Sigmoid colon (tissue), 7 donors: ENCODE results near the gene NBEAL2. TPM values are rescaled to one million over a fixed set of nuclear protein-coding genes. Genes with fewer than 3 reads are reported as not detected.

Experiments
- DNase-seq: peaks from one replicate; pipeline ENCODE4 v3.0.0-alpha.2; 2019
- H3K27ac ChIP-seq, 4 donors: fragments of 200-600 bp; sonication (generic); one replicate each; pipeline ENCODE4 v1.5.1; 2016 to 2019; ENCODE audit warnings: mild to moderate bottlenecking in 1 of 4
- H3K27me3 ChIP-seq, 3 donors: fragments of 200-600 bp; sonication (generic); one replicate each; pipeline ENCODE4 v1.5.1; 2019; ENCODE audit warnings: mild to moderate bottlenecking in 1 of 3
- H3K36me3 ChIP-seq, 4 donors: fragments of 200-600 bp; sonication (generic); one replicate each; pipeline ENCODE4 v1.5.1; 2016 to 2019
- H3K4me1 ChIP-seq, 4 donors: fragments of 200-600 bp; sonication (generic); one replicate each; pipeline ENCODE4 v1.5.1; 2017 to 2019
- H3K4me3 ChIP-seq, 4 donors: fragments of 200-600 bp; sonication (generic); one replicate each; pipeline ENCODE4 v1.5.1; 2017 to 2019; ENCODE audit warnings: mild to moderate bottlenecking in 2 of 4, moderate library complexity in 1 of 4
- H3K9me3 ChIP-seq, 4 donors: fragments of 200-600 bp in 3 of 4; sonication (generic) in 3 of 4; one replicate each; pipeline versions ENCODE4 v1.5.1 to v1.6.1; 2013 to 2019
- EP300 ChIP-seq, 4 donors: sonication (generic); formaldehyde crosslinking; IDR thresholded peaks; one replicate each; pipeline ENCODE4 v1.6.1; 2017; ENCODE audit warnings: antibody characterized with exemption in 4 of 4
- POLR2A ChIP-seq, 2 donors: fragments of 450-650 bp; IDR thresholded peaks; one replicate each; pipeline ENCODE4 v1.6.1; 2016; ENCODE audit warnings: antibody characterized with exemption in 2 of 2, mild to moderate bottlenecking in 2 of 2, moderate library complexity in 2 of 2
- POLR2AphosphoS5 ChIP-seq, 4 donors: sonication (generic); formaldehyde crosslinking; IDR thresholded peaks; one replicate each; pipeline ENCODE4 v1.6.1; 2017; ENCODE audit warnings: antibody characterized with exemption in 4 of 4
- WGBS, 2 donors: extraction: QIAGEN DNeasy Blood & Tissue Kit; methylation state at CpG; one replicate each; pipeline ENCODE4 v1.1.7; 2013; 5-methylcytosine and 5-hydroxymethylcytosine counted together
- intact Hi-C: fragments of 100-400 bp; cut with DNase I; formaldehyde crosslinking; loops from one replicate; pipeline ENCODE4 v1.15.1; 2023
- polyA plus RNA-seq, 3 donors: library from polyadenylated mRNA; stranded (reverse); fragments of 200-250 nt; gene quantifications; one replicate each; pipeline ENCODE4 v1.2.3, GENCODE V29; 2013
- total RNA-seq, 4 donors: library from RNA; depleted of rRNA; stranded (reverse); fragments of >200 nt; gene quantifications; one replicate each; pipeline ENCODE4 v1.1.0, GENCODE V29; 2016
- TF ChIP-seq, protein P1 (sequence below), 4 experiments: fragments of 450-650 bp in 3 of 4; fragments of 200-600 bp in 1 of 4; IDR thresholded peaks; one replicate each; pipeline ENCODE4 v1.5.1; 2016 to 2019; ENCODE audit warnings: antibody characterized with exemption in 4 of 4, mild to moderate bottlenecking in 3 of 4, moderate library complexity in 2 of 4
- donor health status: healthy with polysubstance abuse.
- donor health status: Bipolar disorder and iron deficiency.
- donor health status: healthy.

NBEAL2 gene
- total and polyA plus RNA-seq, 7 donors, result 7.8 to 88.0 (median 12.5) TPM

DNA sequence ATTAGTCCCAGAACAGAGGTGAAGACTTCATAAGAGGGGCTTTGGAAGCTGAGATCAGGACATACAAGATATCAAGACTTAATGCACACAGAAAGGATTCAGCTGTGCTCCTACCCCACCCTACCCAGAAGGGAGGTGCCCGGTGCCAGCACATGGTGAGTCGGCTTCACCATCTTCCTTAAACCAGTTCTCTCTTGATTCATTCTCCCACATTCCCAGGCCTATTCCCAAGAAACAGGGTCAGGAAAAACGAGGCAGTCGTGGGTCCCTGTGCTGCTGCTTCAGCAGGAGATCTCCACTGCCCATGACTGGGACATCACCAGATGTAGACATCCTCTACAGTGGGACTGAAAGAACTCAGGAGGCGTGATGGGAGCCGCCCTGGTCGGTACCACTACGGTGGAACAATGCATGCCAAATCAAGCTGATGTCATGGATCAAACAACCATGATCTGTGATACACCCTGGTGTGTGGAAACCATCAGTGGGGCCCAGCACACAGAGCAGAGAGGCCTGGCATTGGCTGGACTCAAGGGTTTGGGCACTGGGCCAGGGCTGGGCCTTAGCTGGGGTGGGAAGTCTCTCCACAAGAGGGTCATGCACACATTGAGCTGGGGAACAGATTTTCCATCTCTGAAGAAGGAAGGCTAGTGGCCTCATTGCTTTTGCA, 44.8 kb upstream of the NBEAL2 start:
- intact Hi-C loops, result loop anchor here (1.0 to 10.0 kb wide), 4 partner anchors 43 to 348 kb away; partner anchors contain the start of genes KIF9, KLHL18 and SETD2
- Histone ChIP-seq H3K36me3 (peaks cover 0 to 9% (median 3%) of the 10 kb centered on the region in 4 donors), H3K4me1 (peaks cover 0 to 100% (median 92%) of the 10 kb centered on the region in 4 donors), H3K27ac (peak overlapping the region; percentile 78 to 91 (median 84)), H3K4me3 (no peak overlapping the region), H3K27me3 (no peaks in the 10 kb centered on the region), H3K9me3 (no peaks in the 10 kb centered on the region)
- no peak for TF ChIP-seq POLR2AphosphoS5 (IDR thresholded peaks at IDR 0.05)
- TF ChIP-seq EP300 (IDR thresholded peaks at IDR 0.05), result no peak
- TF ChIP-seq, protein P1, sequence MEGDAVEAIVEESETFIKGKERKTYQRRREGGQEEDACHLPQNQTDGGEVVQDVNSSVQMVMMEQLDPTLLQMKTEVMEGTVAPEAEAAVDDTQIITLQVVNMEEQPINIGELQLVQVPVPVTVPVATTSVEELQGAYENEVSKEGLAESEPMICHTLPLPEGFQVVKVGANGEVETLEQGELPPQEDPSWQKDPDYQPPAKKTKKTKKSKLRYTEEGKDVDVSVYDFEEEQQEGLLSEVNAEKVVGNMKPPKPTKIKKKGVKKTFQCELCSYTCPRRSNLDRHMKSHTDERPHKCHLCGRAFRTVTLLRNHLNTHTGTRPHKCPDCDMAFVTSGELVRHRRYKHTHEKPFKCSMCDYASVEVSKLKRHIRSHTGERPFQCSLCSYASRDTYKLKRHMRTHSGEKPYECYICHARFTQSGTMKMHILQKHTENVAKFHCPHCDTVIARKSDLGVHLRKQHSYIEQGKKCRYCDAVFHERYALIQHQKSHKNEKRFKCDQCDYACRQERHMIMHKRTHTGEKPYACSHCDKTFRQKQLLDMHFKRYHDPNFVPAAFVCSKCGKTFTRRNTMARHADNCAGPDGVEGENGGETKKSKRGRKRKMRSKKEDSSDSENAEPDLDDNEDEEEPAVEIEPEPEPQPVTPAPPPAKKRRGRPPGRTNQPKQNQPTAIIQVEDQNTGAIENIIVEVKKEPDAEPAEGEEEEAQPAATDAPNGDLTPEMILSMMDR (IDR thresholded peaks at IDR 0.05), result no peak
- TF ChIP-seq POLR2A (IDR thresholded peaks at IDR 0.05), result no peak
- DNase-seq, result peak; percentile 66
- WGBS, 2 donors, result 66 to 82% methylated on average over 8 of the region's 8 CpGs

DNA sequence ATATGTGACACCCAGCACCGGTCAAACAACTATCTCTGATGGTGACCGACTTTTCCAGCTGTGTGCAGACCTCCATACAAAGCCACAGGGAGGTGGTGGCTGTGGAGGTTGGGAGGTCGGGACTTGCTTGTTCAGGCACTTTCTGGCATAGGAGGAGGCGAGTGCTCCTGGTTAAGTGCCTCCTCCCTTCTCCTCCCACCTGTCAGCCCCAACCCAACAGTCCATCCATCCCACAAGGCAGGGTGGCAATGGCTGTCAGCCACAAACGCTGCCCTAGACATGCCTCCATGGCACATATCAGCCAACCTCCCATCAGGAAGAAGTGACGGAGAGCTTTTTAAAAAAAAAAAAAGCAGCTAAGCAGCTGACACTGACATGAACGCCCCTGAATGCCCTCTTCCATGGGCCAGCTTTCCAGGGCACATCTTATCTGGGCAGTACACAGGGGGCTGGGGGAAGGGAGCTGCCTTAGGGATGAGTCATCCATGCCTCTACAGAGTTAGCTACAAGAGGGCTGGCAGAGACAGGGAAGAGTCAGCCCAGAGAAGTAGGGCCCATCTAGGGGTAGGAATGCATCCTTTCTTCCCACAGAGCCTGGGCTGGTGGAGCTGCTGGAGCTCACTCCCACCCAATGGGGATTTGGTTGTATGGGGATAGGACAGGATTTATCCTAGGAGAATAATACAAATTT, 44.2 kb upstream of the NBEAL2 start:
- Histone ChIP-seq H3K9me3 (no peaks in the 10 kb centered on the region), H3K4me3 (no peak overlapping the region), H3K27me3 (no peaks in the 10 kb centered on the region), H3K4me1 (peaks cover 0 to 97% (median 86%) of the 10 kb centered on the region in 4 donors), H3K36me3 (peaks cover 0 to 16% (median 5%) of the 10 kb centered on the region in 4 donors), H3K27ac (peak overlapping the region; percentile 78 to 91 (median 84))
- 86% methylated on average over 7 of the region's 7 CpGs for WGBS, 2 donors
- TF ChIP-seq POLR2AphosphoS5 (IDR thresholded peaks at IDR 0.05) (peak; percentile 45 to 83 (median 68)), EP300 (IDR thresholded peaks at IDR 0.05) (peak in 3 of 4 donors; percentile 21 to 67 (median 41)), POLR2A (IDR thresholded peaks at IDR 0.05) (no peak)
- TF ChIP-seq, protein P1 (IDR thresholded peaks at IDR 0.05), result peak; percentile 50 to 82 (median 70)
- intact Hi-C loops, result loop anchor here (1.0 to 10.0 kb wide), 3 partner anchors 42 to 229 kb away; partner anchors contain the start of gene SETD2
- peak; percentile 95 for DNase-seq

DNA sequence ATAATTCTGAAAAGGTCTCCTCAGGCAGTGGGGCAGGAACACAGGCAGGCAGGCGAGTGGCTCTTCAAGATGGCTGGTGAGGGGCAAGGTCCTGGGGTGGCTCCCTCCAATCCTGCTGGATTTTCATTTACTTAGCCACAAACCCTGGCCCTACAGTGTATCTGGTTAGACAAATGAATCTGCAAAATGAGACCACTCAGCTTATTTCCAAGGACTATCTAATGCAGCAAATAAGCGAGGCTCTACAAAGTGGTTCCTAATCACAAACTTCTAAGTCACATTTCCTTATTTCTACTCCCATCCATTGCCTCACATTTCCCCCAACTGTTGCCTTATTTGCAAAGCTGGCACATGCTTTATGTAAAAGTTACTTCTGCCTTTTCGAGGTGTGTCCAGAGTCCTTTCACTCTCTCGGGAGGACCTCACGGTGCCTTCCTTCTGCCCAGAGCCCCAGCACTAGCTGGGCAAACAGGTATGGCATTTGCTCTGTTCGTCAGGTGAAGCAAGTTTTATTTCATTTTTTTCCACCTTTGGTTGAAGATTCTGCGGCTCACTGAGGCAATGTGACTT, 43.4 kb upstream of the NBEAL2 start:
- DNase-seq, result peak; percentile 20
- Histone ChIP-seq H3K36me3 (peaks cover 0 to 23% (median 9%) of the 10 kb centered on the region in 4 donors), H3K4me1 (peaks cover 0 to 89% (median 78%) of the 10 kb centered on the region in 4 donors), H3K27ac (peak overlapping the region; percentile 78 to 91 (median 84)), H3K27me3 (no peaks in the 10 kb centered on the region), H3K9me3 (no peaks in the 10 kb centered on the region), H3K4me3 (no peak overlapping the region)
- TF ChIP-seq POLR2AphosphoS5 (IDR thresholded peaks at IDR 0.05), result no peak
- intact Hi-C loops, result loop anchor here (1.0 to 10.0 kb wide), 3 partner anchors 41 to 229 kb away; partner anchors contain the start of gene SETD2
- 77 to 84% methylated on average over 7 of the region's 7 CpGs for WGBS, 2 donors

DNA sequence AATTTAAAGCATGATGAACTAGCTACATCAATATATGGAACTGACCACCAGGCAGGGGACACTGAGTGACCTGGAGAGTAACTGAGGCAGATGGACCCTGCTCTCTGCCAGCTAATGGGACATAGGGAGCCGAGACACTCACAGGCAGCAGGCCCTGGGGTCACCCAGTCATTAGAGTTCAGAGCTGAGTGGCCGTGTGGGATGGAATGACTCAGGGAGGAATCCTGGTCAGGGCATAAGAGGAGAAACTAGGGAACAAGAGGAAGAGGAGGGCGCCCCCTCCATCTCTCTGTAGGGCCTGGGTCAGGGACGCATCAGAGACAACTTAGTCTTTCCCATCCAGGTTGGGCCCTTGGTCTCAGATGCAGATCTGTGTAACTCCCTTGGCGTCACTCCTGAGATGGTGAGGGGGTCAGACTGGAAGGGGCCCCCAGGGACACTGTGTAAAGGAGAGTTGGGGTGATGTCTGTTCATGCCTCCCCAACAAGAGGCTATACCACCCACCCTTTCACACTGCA, 42.7 kb upstream of the NBEAL2 start:
- peak overlapping the region; percentile 78 to 91 (median 84) for H3K27ac ChIP-seq
- H3K27me3 ChIP-seq, result no peaks in the 10 kb centered on the region
- DNase-seq, result peak; percentile 59
- peaks cover 0 to 82% (median 71%) of the 10 kb centered on the region in 4 donors for H3K4me1 ChIP-seq
- no peak overlapping the region for H3K4me3 ChIP-seq
- no peaks in the 10 kb centered on the region for H3K9me3 ChIP-seq
- H3K36me3 ChIP-seq, result peaks cover 0 to 23% (median 9%) of the 10 kb centered on the region in 4 donors
- WGBS, 2 donors, result 92 to 96% methylated on average over 5 of the region's 5 CpGs
- intact Hi-C loops, result loop anchor here (10.0 kb wide), 1 partner anchor 228 kb away; the partner anchor contains the start of gene SETD2
- TF ChIP-seq POLR2A (IDR thresholded peaks at IDR 0.05) (no peak), EP300 (IDR thresholded peaks at IDR 0.05) (no peak), POLR2AphosphoS5 (IDR thresholded peaks at IDR 0.05) (no peak)
- TF ChIP-seq, protein P1 (IDR thresholded peaks at IDR 0.05), result no peak
